K562 (cell line): ENCODE measurements around the gene GMDS. TPM values are rescaled to one million over a fixed set of nuclear protein-coding genes. Genes with fewer than 3 reads are reported as not detected.

Source experiments
- ATAC-seq: fragments of 200-7000 bp; cut with Tn5 transposase; 3 replicates; pipeline ENCODE4 v1.9.1; 2020; ENCODE audit warnings: moderate library complexity
- BruUV-seq: library from RNA; stranded (reverse); fragments of 400-500 nt; replicated peaks from 2 replicates; lab custom pipeline; 2021; lab: Mats Ljungman, UMichigan
- CTCF ChIA-PET: fragments of 300-600 bp; formaldehyde crosslinking; extraction: SDS; loops from one replicate; lab custom pipeline; 2021; ENCODE audit warnings: low intra/inter-chr PET ratio; lab: Yijun Ruan, JAX
- POLR2A ChIA-PET: fragments of 300-600, 350-650 bp; sonication (Branson Sonifier 250); formaldehyde crosslinking; extraction: SDS; loops from one replicate; lab custom pipeline; 2021; ENCODE audit warnings: antibody characterized with exemption, inconsistent platforms; lab: Yijun Ruan, JAX
- DNase-seq, 4 experiments: peaks; one replicate each; pipeline versions ENCODE4 v3.0.0 to v3.0.0-alpha.2; 2011 to 2018; ENCODE audit warnings: low spot score in 3 of 4, mixed read lengths in 3 of 4; ENCODE audit errors: extremely low read depth in 1 of 4
- FAIRE-seq: peaks from 2 replicates; lab custom pipeline; 2011; peaks lifted over from hg19 to GRCh38; lab: Jason Lieb, UNC
- H2AFZ ChIP-seq: 2 replicates; pipeline ENCODE4 v1.6.0; 2011; ENCODE audit warnings: low read depth, low read length, control low read depth, inconsistent platforms
- H3K27ac ChIP-seq: fragments of 200-600 bp; 3 replicates; pipeline ENCODE4 v1.8.0; 2011; ENCODE audit warnings: low read depth, mild to moderate bottlenecking, control low read depth, inconsistent platforms, low read length, moderate library complexity, mixed read lengths; ENCODE audit errors: extremely low read depth
- H3K27me3 ChIP-seq, 2 experiments: fragments of 300-600 bp in 1 of 2; 2 replicates in 1 of 2; 3 replicates in 1 of 2; pipeline versions ENCODE4 v1.6.0 to v1.8.0; 2011; ENCODE audit warnings: inconsistent platforms in 2 of 2, low read length in 2 of 2, mild to moderate bottlenecking in 1 of 2, mixed read lengths in 1 of 2, moderate library complexity in 1 of 2; ENCODE audit not compliant: control insufficient read depth in 2 of 2, insufficient read depth in 2 of 2
- H3K36me3 ChIP-seq: fragments of 300-600 bp; 3 replicates; pipeline ENCODE4 v1.8.0; 2011; ENCODE audit warnings: mild to moderate bottlenecking, low read length, inconsistent platforms; ENCODE audit not compliant: control insufficient read depth, insufficient read depth
- H3K4me1 ChIP-seq, 2 experiments: fragments of 200-600 bp in 1 of 2; replicated peaks in 1 of 2; 2 replicates in 1 of 2; 3 replicates in 1 of 2; pipeline versions ENCODE4 v1.5.1 to v1.8.0; 2011; ENCODE audit warnings: inconsistent platforms in 2 of 2, low read length in 2 of 2, mild to moderate bottlenecking in 1 of 2, mixed read lengths in 1 of 2, moderate library complexity in 1 of 2; ENCODE audit not compliant: control insufficient read depth in 2 of 2, insufficient read depth in 2 of 2
- H3K4me2 ChIP-seq: 2 replicates; pipeline ENCODE4 v1.6.1; 2011; ENCODE audit warnings: low read length, control low read depth, inconsistent platforms, mixed read lengths; ENCODE audit not compliant: insufficient read depth
- H3K4me3 ChIP-seq: fragments of 200-600 bp; sonication (generic), shearing (Covaris generic); 2 replicates; pipeline ENCODE4 v1.5.1; 2016; ENCODE audit warnings: control low read depth, inconsistent platforms
- H3K79me2 ChIP-seq: fragments of 200-600 bp; 3 replicates; pipeline ENCODE4 v1.8.0; 2011; ENCODE audit warnings: low read length, inconsistent platforms; ENCODE audit not compliant: control insufficient read depth, insufficient read depth
- H3K9ac ChIP-seq, 2 experiments: 2 replicates each; pipeline versions ENCODE4 v1.6.0 to v1.6.1; 2011; ENCODE audit warnings: low read depth in 2 of 2, low read length in 2 of 2, control low read depth in 1 of 2, inconsistent platforms in 1 of 2, mild to moderate bottlenecking in 1 of 2, mixed read lengths in 1 of 2; ENCODE audit not compliant: insufficient read depth in 1 of 2
- H3K9me1 ChIP-seq: one replicate; pipeline ENCODE4 v1.6.0; 2011; ENCODE audit warnings: inconsistent platforms, mild to moderate bottlenecking, low read length, moderate library complexity; ENCODE audit not compliant: control insufficient read depth, insufficient read depth
- H3K9me3 ChIP-seq: replicated peaks from 2 replicates; pipeline ENCODE4 v1.5.1; 2011; ENCODE audit warnings: low read depth, low read length, inconsistent platforms; ENCODE audit not compliant: control insufficient read depth, insufficient read depth
- H4K20me1 ChIP-seq: replicated peaks from 2 replicates; pipeline ENCODE4 v1.6.1; 2011; ENCODE audit warnings: low read length, inconsistent platforms, mixed read lengths; ENCODE audit not compliant: control insufficient read depth, insufficient read depth
- BMI1 ChIP-seq: fragments of 150-350 bp; IDR thresholded peaks from 2 replicates; pipeline ENCODE4 v1.6.1; 2014; ENCODE audit warnings: low read length
- CBX8 ChIP-seq: fragments of 200-600 bp; sonication (generic); IDR thresholded peaks from 2 replicates; pipeline ENCODE4 v1.6.1; 2012; ENCODE audit warnings: borderline replicate concordance, mixed run types, low read depth, mild to moderate bottlenecking, moderate library complexity, mixed read lengths, low read length, control low read depth, inconsistent platforms; ENCODE audit not compliant: poor library complexity, severe bottlenecking; ENCODE audit errors: extremely low read depth
- ETV1 ChIP-seq: fragments of 450-650 bp; conservative IDR thresholded peaks from 2 replicates; pipeline ENCODE4 v1.6.1; 2016; ENCODE audit warnings: missing genetic modification characterization, control low read depth, low read depth, missing compliant biosample characterization
- HDAC1 ChIP-seq, 2 experiments: fragments of 450-650 bp; IDR thresholded peaks; 2 replicates each; pipeline ENCODE4 v1.6.1; 2016 to 2017; ENCODE audit warnings: inconsistent platforms in 1 of 2, mild to moderate bottlenecking in 1 of 2, moderate library complexity in 1 of 2
- HMG20A ChIP-seq: fragments of 450-650 bp; formaldehyde crosslinking; conservative IDR thresholded peaks from 2 replicates; pipeline ENCODE4 v1.4.0; 2020; ENCODE audit warnings: mild to moderate bottlenecking, mixed read lengths
- KAT7 ChIP-seq: sonication (generic); formaldehyde crosslinking; IDR thresholded peaks from 2 replicates; pipeline ENCODE4 v1.8.0; 2022; ENCODE audit warnings: missing genetic modification reagents, mild to moderate bottlenecking, borderline replicate concordance
- MYNN ChIP-seq, 2 experiments: sonication (generic); formaldehyde crosslinking in 1 of 2; IDR thresholded peaks; 2 replicates each; pipeline versions ENCODE4 v1.5.0 to v1.6.1; 2016 to 2020; ENCODE audit warnings: antibody characterized with exemption in 1 of 2, missing genetic modification reagents in 1 of 2
- NCOA2 ChIP-seq, 2 experiments: fragments of 450-650 bp; IDR thresholded peaks; 2 replicates each; pipeline ENCODE4 v1.6.1; 2018; ENCODE audit warnings: mild to moderate bottlenecking in 2 of 2, moderate library complexity in 1 of 2; ENCODE audit not compliant: partially characterized antibody in 2 of 2
- NFIX ChIP-seq: fragments of 250-450 bp; sonication (Bioruptor Pico); IDR thresholded peaks from 2 replicates; pipeline ENCODE4 v1.4.0; 2020; ENCODE audit warnings: low read depth, mild to moderate bottlenecking, moderate library complexity
- SRSF7 ChIP-seq: fragments of 200-400 bp; formaldehyde crosslinking; optimal IDR thresholded peaks from 2 replicates; pipeline ENCODE3; 2017; ENCODE audit warnings: mild to moderate bottlenecking, low read depth, low read length
- ZBTB7A ChIP-seq: IDR thresholded peaks from 2 replicates; pipeline ENCODE4 v1.6.1; 2011; ENCODE audit warnings: low read depth, mild to moderate bottlenecking, low read length, moderate library complexity, borderline replicate concordance; ENCODE audit not compliant: control insufficient read depth
- ZNF133 ChIP-seq: fragments of 250-450 bp; sonication (Bioruptor Pico); IDR thresholded peaks from 2 replicates; pipeline ENCODE4 v1.4.0; 2020; ENCODE audit warnings: mild to moderate bottlenecking
- ZNF764 ChIP-seq: fragments of 250-450 bp; sonication (Bioruptor Pico); IDR thresholded peaks from 2 replicates; pipeline ENCODE4 v1.4.0; 2020; ENCODE audit warnings: low read depth, mild to moderate bottlenecking, moderate library complexity
- ZNF830 ChIP-seq: fragments of 250-450 bp; sonication (Bioruptor Pico); IDR thresholded peaks from 2 replicates; pipeline ENCODE4 v1.5.0; 2021; ENCODE audit warnings: mild to moderate bottlenecking
- WGBS: fragments of 100-300 bp; shearing (Covaris generic); methylation state at CpG from one replicate; pipeline ENCODE4 v1.1.6; 2016; ENCODE audit warnings: low coverage, mixed read lengths; ENCODE audit not compliant: insufficient coverage; ENCODE audit errors: missing lambda C conversion rate; 5-methylcytosine and 5-hydroxymethylcytosine counted together
- in situ Hi-C: fragments of 300-500 bp; cut with MboI; formaldehyde crosslinking; loops from 4 replicates; pipeline ENCODE4 v1.15.0; 2018; ENCODE audit warnings: inconsistent platforms, mixed read lengths
- intact Hi-C: fragments of 100-400 bp; cut with micrococcal nuclease; formaldehyde crosslinking; loops from 2 replicates; pipeline ENCODE4 v1.14.2; 2022
- polyA plus RNA-seq, 8 experiments: library from polyadenylated mRNA; depleted of rRNA in 4 of 8; stranded (reverse) in 5 of 8; unstranded in 3 of 8; fragments of >200 nt; fragmentation: Nextera tagmentation in 2 of 8; fragmentation: Illumina TruSeq in 1 of 8; extraction: Ambion mirVana in 2 of 8; extraction: Trizol in 1 of 8; gene quantifications; 2 replicates each; pipeline versions ENCODE4 v1.2.1 to v1.2.3, GENCODE V29; 2011 to 2014; ENCODE audit warnings: inconsistent platforms in 1 of 8, missing spikeins in 1 of 8
- total RNA-seq, 7 experiments: library from RNA; depleted of rRNA in 6 of 7; stranded (reverse); fragments of >200 nt in 6 of 7; fragmentation: Illumina TruSeq in 2 of 7; extraction: Trizol in 2 of 7; gene quantifications; 2 replicates each; pipeline versions ENCODE4 v1.2.1 to v1.2.3, GENCODE V29; 2011 to 2021; ENCODE audit warnings: low replicate concordance in 1 of 7
- TF ChIP-seq, protein P1 (sequence below): fragments of 250-450 bp; sonication (Bioruptor Pico); IDR thresholded peaks from 2 replicates; pipeline ENCODE4 v1.5.0; 2021
- TF ChIP-seq, protein P2 (sequence below): fragments of 200-400 bp; formaldehyde crosslinking; IDR thresholded peaks from 2 replicates; pipeline ENCODE4 v1.6.1; 2017; ENCODE audit warnings: mild to moderate bottlenecking, low read depth, low read length, moderate library complexity

The GMDS gene
- total and polyA plus RNA-seq, 9 of the 15 experiments (the other 6 are each of a cell fraction or from before 2014, with no cell fraction given), result 0.48 to 31.8 (median 13.4) TPM

DNA sequence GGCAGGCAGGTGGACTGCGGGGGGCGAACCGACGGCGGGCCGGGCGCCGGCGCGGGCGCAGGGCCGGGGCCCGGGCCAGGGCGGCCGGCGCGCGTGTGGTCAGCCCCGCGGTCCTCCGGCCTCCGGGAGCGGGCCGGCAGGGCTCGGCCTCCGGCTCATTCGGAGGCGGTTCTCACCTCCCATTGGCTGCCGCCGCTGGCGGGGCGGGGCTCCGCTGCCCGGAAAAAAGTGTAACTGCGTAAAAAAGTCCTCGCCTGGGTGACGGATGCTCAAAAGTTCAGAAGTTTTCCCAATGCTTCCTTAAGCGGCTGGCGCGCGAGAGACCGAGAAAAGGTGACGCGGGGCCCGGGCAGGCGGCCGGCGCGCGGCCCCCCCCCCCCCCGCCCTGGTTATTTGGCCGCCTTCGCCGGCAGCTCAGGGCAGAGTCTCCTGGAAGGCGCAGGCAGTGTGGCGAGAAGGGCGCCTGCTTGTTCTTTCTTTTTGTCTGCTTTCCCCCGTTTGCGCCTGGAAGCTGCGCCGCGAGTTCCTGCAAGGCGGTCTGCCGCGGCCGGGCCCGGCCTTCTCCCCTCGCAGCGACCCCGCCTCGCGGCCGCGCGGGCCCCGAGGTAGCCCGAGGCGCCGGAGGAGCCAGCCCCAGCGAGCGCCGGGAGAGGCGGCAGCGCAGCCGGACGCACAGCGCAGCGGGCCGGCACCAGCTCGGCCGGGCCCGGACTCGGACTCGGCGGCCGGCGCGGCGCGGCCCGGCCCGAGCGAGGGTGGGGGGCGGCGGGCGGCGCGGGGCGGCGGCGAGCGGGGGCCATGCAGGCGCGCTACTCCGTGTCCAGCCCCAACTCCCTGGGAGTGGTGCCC is 635.5 kb downstream of the GMDS start, which contains the start of gene FOXC1:
Gene FOXC1 (plus strand): TSS at position 268 of the 849 bp plus-strand sequence. CDS start 531 bp downstream, at position 799.
- H3K27ac ChIP-seq, result no peak within 1 kb of the TSS
- H3K36me3 ChIP-seq, result no peaks in the 10 kb centered on the region
- no peaks in the 10 kb centered on the region for H3K9me1 ChIP-seq
- FAIRE-seq (no peak), ATAC-seq (no peak), DNase-seq (no peak)
- no peaks in the 10 kb centered on the region for H3K79me2 ChIP-seq
- no peak within 1 kb of the TSS for H2AFZ ChIP-seq
- H3K9ac ChIP-seq, result no peak within 1 kb of the TSS
- WGBS, result 41% methylated on average over 19 of the region's 115 CpGs
- peaks cover 0 to 25% of the 10 kb centered on the region in 2 experiments; a peak in 2 of 5 replicates for H3K4me1 ChIP-seq
- ChIA-PET CTCF (no interaction called here), POLR2A (interaction anchor here (0.6 kb wide), 1 partner anchor 9 kb away, joined by 4 read pairs; no protein-coding TSS in a partner anchor)
- TF ChIP-seq ZBTB7A (no peak), SRSF7 (no peak), KAT7 (CRISPR knock-in tag) (no peak), ETV1 (tag) (no peak), MYNN (IDR thresholded peaks at IDR 0.05) (no peak), MYNN (CRISPR knock-in tag; IDR thresholded peaks at IDR 0.05) (no peak), NFIX (CRISPR knock-in tag) (no peak), HMG20A (no peak), ZNF133 (CRISPR knock-in tag) (no peak), HDAC1 (IDR thresholded peaks at IDR 0.05) (no peak), NCOA2 (IDR thresholded peaks at IDR 0.05; ENCODE audit: partially characterized antibody in 2 of 2) (no peak), BMI1 (no peak), ZNF764 (CRISPR knock-in tag) (no peak), CBX8 (no peak), ZNF830 (CRISPR knock-in tag) (no peak)
- TF ChIP-seq, protein P1, sequence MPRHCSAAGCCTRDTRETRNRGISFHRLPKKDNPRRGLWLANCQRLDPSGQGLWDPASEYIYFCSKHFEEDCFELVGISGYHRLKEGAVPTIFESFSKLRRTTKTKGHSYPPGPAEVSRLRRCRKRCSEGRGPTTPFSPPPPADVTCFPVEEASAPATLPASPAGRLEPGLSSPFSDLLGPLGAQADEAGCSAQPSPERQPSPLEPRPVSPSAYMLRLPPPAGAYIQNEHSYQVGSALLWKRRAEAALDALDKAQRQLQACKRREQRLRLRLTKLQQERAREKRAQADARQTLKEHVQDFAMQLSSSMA (CRISPR knock-in tag), result no peak
- TF ChIP-seq, protein P2, sequence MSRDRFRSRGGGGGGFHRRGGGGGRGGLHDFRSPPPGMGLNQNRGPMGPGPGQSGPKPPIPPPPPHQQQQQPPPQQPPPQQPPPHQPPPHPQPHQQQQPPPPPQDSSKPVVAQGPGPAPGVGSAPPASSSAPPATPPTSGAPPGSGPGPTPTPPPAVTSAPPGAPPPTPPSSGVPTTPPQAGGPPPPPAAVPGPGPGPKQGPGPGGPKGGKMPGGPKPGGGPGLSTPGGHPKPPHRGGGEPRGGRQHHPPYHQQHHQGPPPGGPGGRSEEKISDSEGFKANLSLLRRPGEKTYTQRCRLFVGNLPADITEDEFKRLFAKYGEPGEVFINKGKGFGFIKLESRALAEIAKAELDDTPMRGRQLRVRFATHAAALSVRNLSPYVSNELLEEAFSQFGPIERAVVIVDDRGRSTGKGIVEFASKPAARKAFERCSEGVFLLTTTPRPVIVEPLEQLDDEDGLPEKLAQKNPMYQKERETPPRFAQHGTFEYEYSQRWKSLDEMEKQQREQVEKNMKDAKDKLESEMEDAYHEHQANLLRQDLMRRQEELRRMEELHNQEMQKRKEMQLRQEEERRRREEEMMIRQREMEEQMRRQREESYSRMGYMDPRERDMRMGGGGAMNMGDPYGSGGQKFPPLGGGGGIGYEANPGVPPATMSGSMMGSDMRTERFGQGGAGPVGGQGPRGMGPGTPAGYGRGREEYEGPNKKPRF, result no peak
- BruUV-seq, result no TSS peak
- no peaks in the 10 kb centered on the region for H3K9me3 ChIP-seq
- no peak within 1 kb of the TSS for H3K4me2 ChIP-seq
- intact Hi-C loops (no loop called here), in situ Hi-C loops (loop anchor here (10.0 kb wide), 2 partner anchors 575 to 845 kb away; no protein-coding TSS in a partner anchor)
- H3K27me3 ChIP-seq, result peaks cover 38 to 49% of the 10 kb centered on the region in 2 experiments
- H3K4me3 ChIP-seq, result no peak within 1 kb of the TSS
- peaks cover 5% of the 10 kb centered on the region; the same call in 1 of the 2 replicates for H4K20me1 ChIP-seq
